Neural cell (in vitro differentiated cells): ENCODE measurements around the gene RIOK2.

ENCODE experiments used
- EZH2 ChIP-seq: fragments of 200-600, 300-800 bp; shearing (Covaris generic), sonication (generic); IDR thresholded peaks from 2 replicates; pipeline ENCODE4 v1.6.1; 2014; ENCODE audit warnings: antibody characterized with exemption, low read length, borderline replicate concordance, mild to moderate bottlenecking; ENCODE audit not compliant: insufficient read depth, poor library complexity, severe bottlenecking
- MXI1 ChIP-seq: fragments of 450-650 bp; conservative IDR thresholded peaks from 2 replicates; pipeline ENCODE4 v1.6.1; 2014; ENCODE audit warnings: antibody characterized with exemption, mild to moderate bottlenecking; ENCODE audit not compliant: poor library complexity, severe bottlenecking
- SMC3 ChIP-seq: fragments of 450-650 bp; conservative IDR thresholded peaks from 2 replicates; pipeline ENCODE4 v1.6.1; 2014; ENCODE audit warnings: antibody characterized with exemption, mild to moderate bottlenecking, moderate library complexity; ENCODE audit not compliant: poor library complexity
- TAF1 ChIP-seq: IDR thresholded peaks from 2 replicates; pipeline ENCODE4 v1.6.1; 2012; ENCODE audit warnings: low read depth
- TF ChIP-seq, protein P1 (sequence below): fragments of 450-650 bp; IDR thresholded peaks from 2 replicates; pipeline ENCODE4 v1.5.1; 2014; ENCODE audit warnings: antibody characterized with exemption, mild to moderate bottlenecking, moderate library complexity; ENCODE audit not compliant: poor library complexity, severe bottlenecking
- TF ChIP-seq, protein P2 (sequence below): IDR thresholded peaks from 2 replicates; pipeline ENCODE4 v1.6.1; 2012; ENCODE audit warnings: borderline replicate concordance

DNA sequence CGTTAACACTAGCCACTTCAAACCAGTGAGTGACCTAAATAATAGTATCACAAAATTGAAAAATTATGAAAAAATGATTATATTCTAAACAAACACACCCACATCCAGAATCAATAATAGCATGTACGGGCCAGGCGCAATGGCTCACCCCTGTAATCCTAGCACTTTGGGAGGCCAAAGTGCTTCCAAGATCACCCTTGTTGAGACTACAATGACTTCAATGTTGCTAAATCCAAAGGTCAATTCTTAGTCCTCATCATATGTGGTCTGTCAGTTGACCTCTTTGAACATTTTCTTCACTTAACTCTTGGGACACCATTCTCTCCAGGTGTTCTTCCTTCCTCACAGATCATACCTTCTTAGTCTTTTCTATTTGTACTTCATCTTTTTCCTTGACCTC is 11.3 kb downstream of the RIOK2 start:
- TF ChIP-seq, protein P1, sequence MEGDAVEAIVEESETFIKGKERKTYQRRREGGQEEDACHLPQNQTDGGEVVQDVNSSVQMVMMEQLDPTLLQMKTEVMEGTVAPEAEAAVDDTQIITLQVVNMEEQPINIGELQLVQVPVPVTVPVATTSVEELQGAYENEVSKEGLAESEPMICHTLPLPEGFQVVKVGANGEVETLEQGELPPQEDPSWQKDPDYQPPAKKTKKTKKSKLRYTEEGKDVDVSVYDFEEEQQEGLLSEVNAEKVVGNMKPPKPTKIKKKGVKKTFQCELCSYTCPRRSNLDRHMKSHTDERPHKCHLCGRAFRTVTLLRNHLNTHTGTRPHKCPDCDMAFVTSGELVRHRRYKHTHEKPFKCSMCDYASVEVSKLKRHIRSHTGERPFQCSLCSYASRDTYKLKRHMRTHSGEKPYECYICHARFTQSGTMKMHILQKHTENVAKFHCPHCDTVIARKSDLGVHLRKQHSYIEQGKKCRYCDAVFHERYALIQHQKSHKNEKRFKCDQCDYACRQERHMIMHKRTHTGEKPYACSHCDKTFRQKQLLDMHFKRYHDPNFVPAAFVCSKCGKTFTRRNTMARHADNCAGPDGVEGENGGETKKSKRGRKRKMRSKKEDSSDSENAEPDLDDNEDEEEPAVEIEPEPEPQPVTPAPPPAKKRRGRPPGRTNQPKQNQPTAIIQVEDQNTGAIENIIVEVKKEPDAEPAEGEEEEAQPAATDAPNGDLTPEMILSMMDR: no peak
- TF ChIP-seq MXI1: no peak
- TF ChIP-seq, protein P2, sequence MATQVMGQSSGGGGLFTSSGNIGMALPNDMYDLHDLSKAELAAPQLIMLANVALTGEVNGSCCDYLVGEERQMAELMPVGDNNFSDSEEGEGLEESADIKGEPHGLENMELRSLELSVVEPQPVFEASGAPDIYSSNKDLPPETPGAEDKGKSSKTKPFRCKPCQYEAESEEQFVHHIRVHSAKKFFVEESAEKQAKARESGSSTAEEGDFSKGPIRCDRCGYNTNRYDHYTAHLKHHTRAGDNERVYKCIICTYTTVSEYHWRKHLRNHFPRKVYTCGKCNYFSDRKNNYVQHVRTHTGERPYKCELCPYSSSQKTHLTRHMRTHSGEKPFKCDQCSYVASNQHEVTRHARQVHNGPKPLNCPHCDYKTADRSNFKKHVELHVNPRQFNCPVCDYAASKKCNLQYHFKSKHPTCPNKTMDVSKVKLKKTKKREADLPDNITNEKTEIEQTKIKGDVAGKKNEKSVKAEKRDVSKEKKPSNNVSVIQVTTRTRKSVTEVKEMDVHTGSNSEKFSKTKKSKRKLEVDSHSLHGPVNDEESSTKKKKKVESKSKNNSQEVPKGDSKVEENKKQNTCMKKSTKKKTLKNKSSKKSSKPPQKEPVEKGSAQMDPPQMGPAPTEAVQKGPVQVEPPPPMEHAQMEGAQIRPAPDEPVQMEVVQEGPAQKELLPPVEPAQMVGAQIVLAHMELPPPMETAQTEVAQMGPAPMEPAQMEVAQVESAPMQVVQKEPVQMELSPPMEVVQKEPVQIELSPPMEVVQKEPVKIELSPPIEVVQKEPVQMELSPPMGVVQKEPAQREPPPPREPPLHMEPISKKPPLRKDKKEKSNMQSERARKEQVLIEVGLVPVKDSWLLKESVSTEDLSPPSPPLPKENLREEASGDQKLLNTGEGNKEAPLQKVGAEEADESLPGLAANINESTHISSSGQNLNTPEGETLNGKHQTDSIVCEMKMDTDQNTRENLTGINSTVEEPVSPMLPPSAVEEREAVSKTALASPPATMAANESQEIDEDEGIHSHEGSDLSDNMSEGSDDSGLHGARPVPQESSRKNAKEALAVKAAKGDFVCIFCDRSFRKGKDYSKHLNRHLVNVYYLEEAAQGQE: no peak
- TF ChIP-seq SMC3: no peak
- TF ChIP-seq TAF1: no peak
- no peak for TF ChIP-seq EZH2
